Left colon (tissue), 2 donors: ENCODE data around the gene GALNT7. TPM values are rescaled to one million over a fixed set of nuclear protein-coding genes. Genes with fewer than 3 reads are reported as not detected.

Source experiments
- ATAC-seq: fragments of 200-7000 bp; cut with Tn5 transposase; one replicate; pipeline ENCODE4 v1.9.1; 2020; ENCODE audit warnings: mild to moderate bottlenecking, moderate library complexity
- DNase-seq, 2 donors: peaks; one replicate each; pipeline ENCODE4 v3.0.0-alpha.2; 2020
- intact Hi-C, 2 donors: fragments of 100-400 bp; cut with DNase I in 1 of 2; cut with micrococcal nuclease in 1 of 2; formaldehyde crosslinking; loops; one replicate each; pipeline versions ENCODE4 v1.11.2 to v1.14.0; 2022; cut with DNase I, micrococcal nuclease
- total RNA-seq, 2 donors: library from RNA; stranded (reverse); fragmentation: NEBNext Ultra II Directional; extraction: Animal tissue kit (Norgen Biotek cat#: 25700); gene quantifications; one replicate each; pipeline ENCODE4 v1.2.1, GENCODE V29; 2021
- donor health status: DM: no; HTN: no; CAD: no.
- donor health status: DM: yes; HTN: yes; CAD: no.

The GALNT7 gene
- total RNA-seq, 2 donors from 2014 or later = 138 to 143 TPM

DNA sequence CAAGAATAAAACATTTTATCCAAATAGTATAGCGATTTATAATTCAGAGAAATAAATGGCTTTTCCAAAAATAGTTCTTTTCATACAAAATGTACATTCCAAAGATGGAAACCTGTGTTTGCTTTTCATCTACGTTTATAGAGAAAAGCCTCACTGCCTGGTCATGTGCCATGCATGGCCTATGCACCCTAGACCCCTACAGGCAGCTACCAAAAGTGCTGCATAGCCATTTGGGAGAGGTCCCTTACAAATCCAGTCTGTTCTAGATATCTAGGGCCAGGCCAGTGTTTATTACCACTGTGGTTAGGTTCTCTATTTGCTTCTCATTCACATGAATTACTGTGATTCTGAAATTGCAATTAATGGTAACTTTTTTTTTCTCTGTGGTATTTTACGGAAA is 148.4 kb downstream of the GALNT7 start:
- intact Hi-C loops = loop anchor here (5.0 to 10.0 kb wide), 2 partner anchors 100 to 178 kb away; no protein-coding TSS in a partner anchor
- ATAC-seq (no peak), DNase-seq (no peak)

DNA sequence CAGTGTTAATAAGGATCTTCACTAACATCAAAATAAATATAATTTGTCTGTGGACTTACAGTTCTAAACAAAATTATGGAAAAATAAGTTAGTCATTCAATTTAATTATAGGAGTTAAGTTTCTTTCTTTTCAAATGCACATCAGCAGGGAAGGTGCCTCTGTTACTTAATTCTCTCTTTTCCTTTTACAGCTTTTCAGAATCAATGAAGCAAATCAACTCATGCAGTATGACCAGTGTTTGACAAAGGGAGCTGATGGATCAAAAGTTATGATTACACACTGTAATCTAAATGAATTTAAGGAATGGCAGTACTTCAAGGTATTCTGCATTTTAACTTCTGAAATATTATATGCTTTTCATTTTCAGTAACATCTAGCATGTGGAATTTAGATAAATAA is 149.6 kb downstream of the GALNT7 start:
- intact Hi-C loops = loop anchor here (2.0 to 10.0 kb wide), 3 partner anchors 99 to 177 kb away; no protein-coding TSS in a partner anchor
- DNase-seq (no peak), ATAC-seq (no peak)

- intact Hi-C loops = loop anchor here (2.0 to 10.0 kb wide), 3 partner anchors 98 to 176 kb away; no protein-coding TSS in a partner anchor
- no peak for ATAC-seq
- DNase-seq = no peak
Measured at GRCh38 chr4:173318648-173319211, 150.1 kb downstream of the GALNT7 start.

DNA sequence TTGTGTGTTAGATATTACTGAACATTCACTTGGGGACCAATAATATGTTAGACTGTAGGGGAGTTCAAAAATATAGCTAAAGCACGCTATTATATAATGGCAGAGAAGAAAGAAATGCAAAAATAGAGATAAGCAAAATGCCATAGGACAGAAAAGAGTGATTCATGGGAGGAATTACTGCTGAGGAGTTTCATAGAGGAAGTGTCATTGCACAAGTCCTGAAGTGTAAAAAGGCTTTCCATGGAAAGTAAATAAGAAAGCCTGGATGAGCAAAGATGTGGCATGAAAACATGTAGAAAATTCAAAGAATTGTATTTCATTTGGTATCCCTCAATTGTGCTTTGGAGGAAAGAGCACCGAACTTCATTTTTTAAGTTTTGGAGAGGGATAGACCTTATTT is 151.1 kb downstream of the GALNT7 start:
- intact Hi-C loops = loop anchor here (2.0 to 10.0 kb wide), 3 partner anchors 97 to 175 kb away; no protein-coding TSS in a partner anchor
- no peak for ATAC-seq
- no peak for DNase-seq

GRCh38 chr4:173325007-173325736 is 156.6 kb downstream of the GALNT7 start:
- intact Hi-C loops = no loop called here
- DNase-seq (no peak), ATAC-seq (no peak)

DNA sequence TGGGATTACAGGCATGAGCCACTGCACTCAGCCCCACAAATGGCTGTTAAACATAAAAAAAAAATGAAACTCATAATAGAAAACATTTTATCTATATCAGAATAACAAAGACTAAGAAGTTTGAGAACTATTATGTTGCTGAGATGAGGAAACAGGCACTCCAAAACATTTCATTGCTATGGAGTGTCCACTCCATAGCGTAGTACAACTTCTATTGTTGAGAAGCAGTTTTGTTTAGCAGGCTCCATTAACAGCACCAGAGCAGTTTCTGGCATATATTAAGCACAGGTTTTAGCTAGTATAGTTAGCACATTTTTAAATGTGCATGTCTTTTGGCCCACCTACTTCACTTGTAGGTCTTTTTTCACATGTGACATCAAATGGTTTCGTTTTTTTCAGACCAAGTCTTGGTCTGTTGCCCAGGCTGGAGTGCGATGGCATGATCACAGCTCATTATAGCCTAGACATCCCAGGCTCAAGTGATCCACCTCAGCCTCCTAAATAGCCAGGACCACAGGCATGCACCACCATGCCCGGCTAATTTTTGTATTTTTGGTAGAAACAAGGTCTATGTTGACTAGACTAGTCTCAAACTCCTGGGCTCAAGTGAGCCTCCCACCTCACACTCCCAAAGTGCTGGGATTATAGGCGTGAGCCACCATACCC is 159.8 kb downstream of the GALNT7 start:
- ATAC-seq (no peak), DNase-seq (no peak)
- intact Hi-C loops = no loop called here

- intact Hi-C loops = loop anchor here in 1 of 2 donors (5.0 kb wide), 1 partner anchor 42 kb away; the partner anchor contains the start of gene SAP30
- DNase-seq (no peak), ATAC-seq (no peak)
Measured at GRCh38 chr4:173330590-173330989, 162.0 kb downstream of the GALNT7 start.

DNA sequence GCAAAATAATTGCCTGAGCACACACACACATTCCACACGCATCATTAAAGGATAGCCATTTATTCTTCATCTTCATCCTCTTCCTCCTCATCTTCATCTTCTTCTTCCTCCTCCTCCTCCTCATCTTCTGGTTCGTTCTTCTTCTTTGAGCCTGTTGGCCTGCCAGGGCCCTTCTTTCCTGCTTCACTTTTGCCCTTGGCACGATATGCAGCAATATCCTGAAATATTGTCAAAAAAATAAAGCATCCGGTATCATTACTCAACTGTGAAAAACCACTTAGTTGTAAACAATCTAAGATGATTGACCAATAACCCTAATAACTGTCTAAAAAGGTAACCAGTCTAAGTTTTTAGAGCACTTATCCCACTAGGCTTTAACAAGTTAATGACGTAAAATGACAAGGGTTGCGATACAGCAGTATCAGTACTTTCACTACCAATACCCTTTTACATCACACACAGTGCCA is 163.4 kb downstream of the GALNT7 start:
- no peak for DNase-seq
- no peak for ATAC-seq
- intact Hi-C loops = loop anchor here in 1 of 2 donors (5.0 kb wide), 1 partner anchor 40 kb away; the partner anchor contains the start of gene SAP30

GRCh38 chr4:173332963-173333657 is 164.5 kb downstream of the GALNT7 start:
- DNase-seq (peak in 1 of 2 donors; percentile 29), ATAC-seq (no peak)
- intact Hi-C loops = loop anchor here in 1 of 2 donors (5.0 kb wide), 1 partner anchor 39 kb away; the partner anchor contains the start of gene SAP30

DNA sequence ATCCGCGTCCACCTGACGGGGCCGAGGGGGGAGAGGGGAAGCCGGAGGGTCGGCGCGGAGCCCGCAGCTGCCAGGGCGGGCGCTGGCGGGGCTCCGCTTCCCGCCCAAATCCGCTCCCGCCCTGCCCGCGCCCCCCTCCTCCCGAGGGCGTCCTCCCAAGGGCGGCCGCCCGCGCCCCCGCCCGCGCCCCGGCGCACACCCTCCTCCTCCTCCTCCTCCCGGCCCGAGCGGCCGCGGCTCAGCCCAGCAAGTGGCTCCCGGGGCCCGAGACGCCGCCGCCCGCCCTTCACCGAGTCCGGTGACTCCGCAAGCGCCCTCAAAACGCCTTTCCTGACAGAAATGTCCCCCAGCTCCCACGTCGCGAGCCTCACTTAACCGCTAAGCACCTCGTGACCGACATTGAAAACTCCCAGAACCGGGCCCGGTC is 165.1 kb downstream of the GALNT7 start:
- intact Hi-C loops = loop anchor here in 1 of 2 donors (5.0 kb wide), 1 partner anchor 39 kb away; the partner anchor contains the start of gene SAP30
- ATAC-seq (peak; percentile 46), DNase-seq (peak; percentile 52 to 74)

- intact Hi-C loops = loop anchor here in 1 of 2 donors (5.0 kb wide), 1 partner anchor 38 kb away; the partner anchor contains the start of gene SAP30
- peak; percentile 88 for ATAC-seq
Measured at GRCh38 chr4:173334085-173334890, 165.7 kb downstream of the GALNT7 start, which contains the start of gene HMGB2. HMGB2 (minus strand) TSS chr4:173334358; CDS start chr4:173333649, 709 bp downstream.

DNA sequence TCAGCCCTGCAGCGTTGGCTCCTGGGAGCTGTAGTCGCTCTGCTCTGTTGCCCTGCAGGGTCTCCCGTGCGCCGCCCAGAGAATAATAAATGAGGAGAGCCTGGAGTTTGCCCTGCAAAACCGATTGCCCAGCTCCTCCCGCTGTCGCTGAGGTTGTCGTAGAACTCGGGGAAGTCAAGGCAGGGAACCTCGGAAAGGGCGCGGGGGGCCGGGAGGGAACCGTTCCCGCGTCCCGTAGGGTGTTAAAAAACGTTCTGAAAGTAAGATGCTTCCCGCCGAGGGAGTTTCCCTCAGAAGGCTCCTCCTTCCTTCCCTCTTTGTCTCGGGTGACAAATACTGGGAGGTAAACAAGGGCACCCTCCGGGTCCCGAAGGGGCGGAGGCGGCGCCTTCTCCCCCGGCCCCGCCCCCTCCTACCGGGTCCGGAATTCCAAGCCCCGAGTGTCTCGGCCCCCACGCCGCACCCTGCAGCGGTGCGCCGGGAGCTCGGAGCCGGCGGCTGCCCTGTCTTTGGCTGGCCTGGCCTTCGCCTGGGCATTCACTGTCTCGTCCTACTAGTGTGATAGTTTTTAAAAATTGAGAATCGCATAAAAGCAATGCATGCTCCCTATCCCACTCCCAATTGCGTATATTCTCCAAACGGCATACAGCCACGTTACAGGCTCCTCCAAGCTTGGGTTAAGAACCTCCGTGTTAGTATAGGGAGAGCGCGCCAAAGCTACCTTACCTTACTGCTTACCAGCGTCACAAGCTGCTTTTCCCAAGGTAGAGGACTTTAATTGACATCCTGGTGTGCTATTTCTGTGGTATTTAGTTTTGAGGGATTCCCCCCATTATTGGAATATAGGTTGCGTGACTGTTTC is 166.5 kb downstream of the GALNT7 start:
- DNase-seq (peak; percentile 74 to 78), ATAC-seq (peak; percentile 54)
- intact Hi-C loops = loop anchor here in 1 of 2 donors (5.0 kb wide), 1 partner anchor 37 kb away; the partner anchor contains the start of gene SAP30

More at GRCh38 chr4:173334085-173334890, 165.7 kb downstream of the GALNT7 start, which contains the start of gene HMGB2:
- peak; percentile 100 for DNase-seq

- intact Hi-C loops = no loop called here
- ATAC-seq (no peak), DNase-seq (no peak)
Measured at GRCh38 chr4:173337463-173337862, 168.9 kb downstream of the GALNT7 start.

DNA sequence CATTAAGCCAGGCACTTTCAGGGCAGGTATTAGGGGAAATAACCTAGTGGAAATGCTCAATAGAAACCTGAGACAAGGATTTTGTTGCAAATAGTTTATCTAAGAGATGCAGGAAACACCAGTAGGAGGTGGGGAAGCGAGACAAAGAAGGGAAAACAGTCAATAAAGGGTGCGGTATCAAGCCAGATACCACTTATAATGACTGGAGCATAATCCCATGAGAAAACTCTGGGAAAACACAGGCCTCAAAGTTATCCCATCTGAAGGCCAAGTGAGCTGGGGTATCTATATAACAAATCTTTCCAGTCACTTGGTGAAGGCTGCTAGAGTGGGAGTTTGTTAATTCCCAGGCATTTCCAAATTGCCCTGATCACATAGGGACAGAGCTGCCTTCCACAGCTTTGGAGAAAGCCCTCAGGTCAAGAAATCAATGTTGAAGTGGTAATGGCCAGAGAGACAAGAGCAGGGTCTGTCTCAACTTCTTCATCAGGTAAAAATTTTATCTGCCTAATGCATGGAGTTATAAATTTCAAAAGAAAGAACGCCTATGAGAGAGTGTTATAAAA is 175.3 kb downstream of the GALNT7 start:
- intact Hi-C loops = no loop called here
- DNase-seq = no peak
- no peak for ATAC-seq

- intact Hi-C loops = no loop called here
- DNase-seq (no peak), ATAC-seq (no peak)
Measured at GRCh38 chr4:173345648-173346047, 177.0 kb downstream of the GALNT7 start.

GRCh38 chr4:173346074-173346473 is 177.5 kb downstream of the GALNT7 start:
- no peak for DNase-seq
- ATAC-seq = no peak
- intact Hi-C loops = no loop called here
